ENCODE data around the gene TATDN2. TPM values are rescaled to one million over a fixed set of nuclear protein-coding genes. Genes with fewer than 3 reads are reported as not detected.

TATDN2 gene
- total RNA-seq, 5 donors from 2014 or later (not counting 1 experiment from before 2014, with no cell fraction given): 58.9 to 82.3 (median 79.9) TPM

DNA sequence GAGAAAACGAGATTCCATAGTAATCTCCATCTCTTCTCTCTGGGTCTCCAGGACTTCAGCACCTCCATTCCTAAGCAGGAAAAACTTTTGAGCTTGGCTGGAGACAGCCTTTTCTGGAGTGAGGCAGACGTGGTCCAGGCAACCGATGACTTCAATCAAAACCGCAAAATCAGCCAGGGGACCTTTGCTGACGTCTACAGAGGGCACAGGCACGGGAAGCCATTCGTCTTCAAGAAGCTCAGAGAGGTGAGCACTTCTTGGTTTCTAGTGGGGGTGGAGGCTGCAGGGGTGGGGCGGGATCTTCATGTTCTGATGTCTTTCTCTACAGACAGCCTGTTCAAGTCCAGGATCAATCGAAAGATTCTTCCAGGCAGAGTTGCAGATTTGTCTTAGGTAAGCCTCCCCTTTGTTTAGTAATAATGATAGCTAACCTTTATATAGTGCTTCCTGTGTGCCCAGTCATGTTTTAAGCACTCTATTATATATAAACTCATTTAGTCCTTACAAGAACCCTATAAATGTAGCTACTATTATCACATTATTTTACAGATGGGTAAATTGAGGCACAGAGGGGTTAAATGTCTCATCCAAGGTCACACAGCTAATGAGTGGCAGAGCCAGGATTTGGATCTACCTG is 35.0 kb upstream of the TATDN2 start:
- peaks cover 51% of the 10 kb centered on the region for H3K36me3 Mint-ChIP-seq
- Histone ChIP-seq H3K36me3 (ENCODE audit: control insufficient read depth in 2 of 2, extremely low read depth in 1 of 2, insufficient read depth in 1 of 2, low read length in 1 of 2) (peaks cover 0 to 13% of the 10 kb centered on the region in 2 donors), H3K27me3 (replicated peaks in 1 of 2; ENCODE audit: control insufficient read depth in 2 of 2, extremely low read depth in 1 of 2, insufficient read depth in 2 of 2, low read length in 1 of 2) (no peaks in the 10 kb centered on the region), H3K4me3 (ENCODE audit: control insufficient read depth in 1 of 2, extremely low read depth in 1 of 2, low read length in 1 of 2) (no peak overlapping the region), H3K27ac (ENCODE audit: low read length) (no peak overlapping the region), H3K9me3 (no peaks in the 10 kb centered on the region), H3K4me1 (ENCODE audit: control insufficient read depth in 1 of 2, extremely low read depth in 1 of 2, insufficient read depth in 2 of 2, low read length in 2 of 2) (no peaks in the 10 kb centered on the region)
- CTCF ChIA-PET: no interaction called here
- H3K4me1 Mint-ChIP-seq: peaks cover 0 to 5% (median 0%) of the 10 kb centered on the region in 3 donors
- H3K27me3 Mint-ChIP-seq: no peaks in the 10 kb centered on the region
- no peak overlapping the region for H3K27ac Mint-ChIP-seq
- POLR2A ChIA-PET: no interaction called here
- 85% methylated on average over 8 of the region's 9 CpGs for WGBS (ENCODE audit: insufficient coverage)
- ATAC-seq (replicated peaks in 1 of 4) (no peak), DNase-seq (no peak)
- peaks cover 0 to 7% (median 0%) of the 10 kb centered on the region in 3 donors for H3K9me3 Mint-ChIP-seq
- no peak overlapping the region for H3K4me3 Mint-ChIP-seq

- no peak overlapping the region for H3K27ac ChIP-seq (ENCODE audit: low read length)
- H3K36me3 Mint-ChIP-seq: peaks cover 49% of the 10 kb centered on the region
- CTCF ChIA-PET: no interaction called here
- H3K9me3 ChIP-seq: no peaks in the 10 kb centered on the region
- DNase-seq: no peak
- H3K36me3 ChIP-seq (ENCODE audit: control insufficient read depth in 2 of 2, extremely low read depth in 1 of 2, insufficient read depth in 1 of 2, low read length in 1 of 2): peaks cover 2 to 15% of the 10 kb centered on the region in 2 donors
- H3K4me3 ChIP-seq (ENCODE audit: control insufficient read depth in 1 of 2, extremely low read depth in 1 of 2, low read length in 1 of 2): no peak overlapping the region
- H3K4me1 ChIP-seq (ENCODE audit: control insufficient read depth in 1 of 2, extremely low read depth in 1 of 2, insufficient read depth in 2 of 2, low read length in 2 of 2): peaks cover 0 to 10% of the 10 kb centered on the region in 2 experiments
- POLR2A ChIA-PET: no interaction called here
- H3K4me1 Mint-ChIP-seq: peaks cover 6 to 14% (median 8%) of the 10 kb centered on the region in 3 donors
- no peak overlapping the region for H3K4me3 Mint-ChIP-seq
- no peaks in the 10 kb centered on the region for H3K27me3 Mint-ChIP-seq
- H3K27ac Mint-ChIP-seq: peak overlapping the region in 1 of 2 donors; percentile 5
- H3K9me3 Mint-ChIP-seq: peaks cover 0 to 7% (median 0%) of the 10 kb centered on the region in 3 donors
- WGBS (ENCODE audit: insufficient coverage): 95% methylated on average over 4 of the region's 6 CpGs
- H3K27me3 ChIP-seq (replicated peaks in 1 of 2; ENCODE audit: control insufficient read depth in 2 of 2, extremely low read depth in 1 of 2, insufficient read depth in 2 of 2, low read length in 1 of 2): no peaks in the 10 kb centered on the region
- ATAC-seq (replicated peaks in 1 of 4): no peak
These were observed 32.5 kb upstream of the TATDN2 start for GRCh38 chr3:10215578-10216368.

DNA sequence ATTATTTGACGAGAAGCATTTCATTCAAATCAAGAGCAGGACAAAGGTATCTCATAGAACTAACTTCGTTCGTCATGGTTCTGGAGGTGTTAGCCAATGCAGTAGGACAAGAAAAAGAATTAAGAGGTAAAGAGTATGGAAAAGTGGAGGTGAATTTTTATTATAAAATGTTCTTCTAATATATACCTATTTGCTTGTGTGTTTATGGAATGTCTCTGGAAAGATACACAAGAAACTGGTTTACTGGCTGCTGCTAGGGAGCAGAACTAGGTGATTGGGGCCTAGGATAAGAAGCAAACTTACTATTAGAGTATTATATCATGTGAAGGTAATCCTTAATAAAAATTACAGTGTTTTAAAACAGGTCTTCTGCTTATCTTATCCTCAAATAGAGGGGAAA is 30.9 kb upstream of the TATDN2 start:
- peaks cover 42% of the 10 kb centered on the region for H3K36me3 Mint-ChIP-seq
- H3K27me3 Mint-ChIP-seq: no peaks in the 10 kb centered on the region
- no peak overlapping the region for H3K4me3 ChIP-seq (ENCODE audit: control insufficient read depth in 1 of 2, extremely low read depth in 1 of 2, low read length in 1 of 2)
- peaks cover 0 to 18% of the 10 kb centered on the region in 2 experiments for H3K4me1 ChIP-seq (ENCODE audit: control insufficient read depth in 1 of 2, extremely low read depth in 1 of 2, insufficient read depth in 2 of 2, low read length in 2 of 2)
- WGBS (ENCODE audit: insufficient coverage): no CpG with 5 or more reads among the region's 3 CpGs
- peak overlapping the region in 1 of 2 donors; percentile 45 for H3K27ac Mint-ChIP-seq
- DNase-seq: no peak
- ATAC-seq (replicated peaks in 1 of 4): no peak
- H3K9me3 Mint-ChIP-seq: peaks cover 0 to 7% (median 0%) of the 10 kb centered on the region in 3 donors
- no peaks in the 10 kb centered on the region for H3K9me3 ChIP-seq
- H3K4me3 Mint-ChIP-seq: no peak overlapping the region
- POLR2A ChIA-PET: no interaction called here
- CTCF ChIA-PET: no interaction called here
- peaks cover 6 to 15% of the 10 kb centered on the region in 2 donors for H3K36me3 ChIP-seq (ENCODE audit: control insufficient read depth in 2 of 2, extremely low read depth in 1 of 2, insufficient read depth in 1 of 2, low read length in 1 of 2)
- no peak overlapping the region for H3K27ac ChIP-seq (ENCODE audit: low read length)
- H3K27me3 ChIP-seq (replicated peaks in 1 of 2; ENCODE audit: control insufficient read depth in 2 of 2, extremely low read depth in 1 of 2, insufficient read depth in 2 of 2, low read length in 1 of 2): no peaks in the 10 kb centered on the region
- peaks cover 11 to 25% (median 17%) of the 10 kb centered on the region in 3 donors for H3K4me1 Mint-ChIP-seq

DNA sequence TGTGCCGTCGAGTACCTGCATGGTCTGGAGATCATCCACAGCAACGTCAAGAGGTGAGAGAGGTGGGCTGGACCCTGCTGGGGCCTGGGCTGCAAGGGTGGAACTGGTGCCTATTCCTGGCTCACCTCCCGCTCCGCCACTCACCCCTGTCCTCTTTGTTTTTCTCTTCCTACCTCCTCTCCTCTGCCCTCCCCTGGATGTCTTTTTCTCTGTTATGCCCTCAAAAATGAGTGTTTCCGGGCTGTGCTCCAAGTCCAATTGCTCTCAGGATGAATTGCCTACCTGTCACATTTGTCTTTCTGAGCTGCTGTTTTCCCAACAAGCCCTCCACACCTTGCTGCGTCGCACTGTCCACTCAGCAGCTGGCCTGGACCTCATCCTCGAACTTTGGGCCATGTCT is 28.5 kb upstream of the TATDN2 start:
- Mint-ChIP-seq H3K27me3 (no peaks in the 10 kb centered on the region), H3K4me3 (no peak overlapping the region), H3K9me3 (peaks cover 0 to 7% (median 0%) of the 10 kb centered on the region in 3 donors), H3K36me3 (peaks cover 42% of the 10 kb centered on the region), H3K27ac (peak overlapping the region; percentile 63 to 82), H3K4me1 (peaks cover 35 to 45% (median 40%) of the 10 kb centered on the region in 3 donors)
- WGBS (ENCODE audit: insufficient coverage): 96% methylated on average over 5 of the region's 9 CpGs
- no peak overlapping the region for H3K4me3 ChIP-seq (ENCODE audit: control insufficient read depth in 1 of 2, extremely low read depth in 1 of 2, low read length in 1 of 2)
- H3K4me1 ChIP-seq (ENCODE audit: control insufficient read depth in 1 of 2, extremely low read depth in 1 of 2, insufficient read depth in 2 of 2, low read length in 2 of 2): peaks cover 4 to 32% of the 10 kb centered on the region in 2 experiments
- H3K9me3 ChIP-seq: no peaks in the 10 kb centered on the region
- DNase-seq (no peak), ATAC-seq (replicated peaks in 1 of 4) (no peak)
- H3K36me3 ChIP-seq (ENCODE audit: control insufficient read depth in 2 of 2, extremely low read depth in 1 of 2, insufficient read depth in 1 of 2, low read length in 1 of 2): peaks cover 6 to 15% of the 10 kb centered on the region in 2 donors
- peak overlapping the region; percentile 26 for H3K27ac ChIP-seq (ENCODE audit: low read length)
- H3K27me3 ChIP-seq (replicated peaks in 1 of 2; ENCODE audit: control insufficient read depth in 2 of 2, extremely low read depth in 1 of 2, insufficient read depth in 2 of 2, low read length in 1 of 2): no peaks in the 10 kb centered on the region
- ChIA-PET CTCF (no interaction called here), POLR2A (no interaction called here)

DNA sequence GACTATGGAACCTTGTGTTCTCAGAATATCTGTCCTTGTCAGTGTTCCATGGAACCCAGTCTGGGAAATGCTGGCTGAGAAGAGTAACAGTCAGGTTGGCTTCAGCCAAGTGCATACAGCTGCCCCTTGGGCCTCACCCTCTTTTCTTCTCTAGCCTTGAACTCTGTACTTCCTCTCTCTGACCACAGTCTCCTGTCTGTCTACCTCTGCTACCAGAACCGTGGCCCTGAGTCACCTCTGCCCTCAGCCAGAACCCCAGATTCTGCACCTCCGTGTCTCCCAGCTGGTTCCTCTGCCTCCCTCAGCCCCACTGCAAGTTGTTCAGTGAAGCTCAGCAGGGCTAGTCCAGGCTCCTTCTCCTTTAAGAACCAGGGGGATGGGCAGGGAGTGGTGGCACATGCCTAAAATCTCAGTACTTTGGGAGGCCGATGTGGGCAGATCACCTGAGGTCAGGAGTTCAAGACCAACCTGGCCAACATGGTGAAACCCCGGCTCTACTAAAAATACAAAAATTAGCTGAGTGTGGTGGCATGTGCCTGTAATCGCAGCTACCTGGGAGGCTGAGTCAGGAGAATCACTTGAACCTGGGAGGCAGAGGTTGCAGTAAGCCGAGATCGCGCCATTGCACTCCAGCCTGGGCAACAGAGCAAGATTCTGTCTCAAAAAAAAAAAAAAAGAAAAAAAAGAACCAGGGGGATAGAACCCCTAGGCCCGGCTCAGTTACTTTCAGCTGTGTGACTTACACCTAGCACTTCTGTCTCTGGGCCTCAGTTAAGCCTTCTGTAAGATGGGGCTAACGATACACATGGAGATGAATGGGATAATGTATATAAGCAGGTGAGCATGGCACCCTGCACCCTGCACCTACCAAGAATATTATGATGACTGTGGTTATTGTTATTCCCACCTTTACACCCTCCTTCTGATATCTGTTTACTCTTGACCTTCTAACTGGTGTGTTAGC is 24.3 kb upstream of the TATDN2 start:
- H3K9me3 Mint-ChIP-seq: no peaks in the 10 kb centered on the region
- peak; percentile 42 to 72 (median 53) for ATAC-seq (replicated peaks in 1 of 4)
- peaks cover 52 to 67% (median 60%) of the 10 kb centered on the region in 3 donors for H3K4me1 Mint-ChIP-seq

More for the DNA sequence above, 24.3 kb upstream of the TATDN2 start:
- ChIA-PET CTCF (interaction anchor here (0.5 to 1.3 kb wide), 6 partner anchors 27 to 105 kb away, joined by 3 to 7 read pairs (median 3); no protein-coding TSS in a partner anchor), POLR2A (interaction anchor here in 1 of 2 donors (0.6 to 0.8 kb wide), 2 partner anchors 10 to 37 kb away, joined by 3 read pairs; no protein-coding TSS in a partner anchor)
- peak in 19 of 35 experiments; percentile 4 to 52 (median 19) for DNase-seq
- Histone ChIP-seq H3K36me3 (ENCODE audit: control insufficient read depth in 2 of 2, extremely low read depth in 1 of 2, insufficient read depth in 1 of 2, low read length in 1 of 2) (peaks cover 5 to 10% of the 10 kb centered on the region in 2 donors), H3K4me1 (ENCODE audit: control insufficient read depth in 1 of 2, extremely low read depth in 1 of 2, insufficient read depth in 2 of 2, low read length in 2 of 2) (peaks cover 20 to 55% of the 10 kb centered on the region in 2 experiments), H3K27me3 (replicated peaks in 1 of 2; ENCODE audit: control insufficient read depth in 2 of 2, extremely low read depth in 1 of 2, insufficient read depth in 2 of 2, low read length in 1 of 2) (no peaks in the 10 kb centered on the region), H3K27ac (ENCODE audit: low read length) (peak overlapping the region; percentile 36), H3K4me3 (ENCODE audit: control insufficient read depth in 1 of 2, extremely low read depth in 1 of 2, low read length in 1 of 2) (no peak overlapping the region), H3K9me3 (no peaks in the 10 kb centered on the region)
- Mint-ChIP-seq H3K4me3 (peak overlapping the region in 1 of 3 donors; percentile 47), H3K27me3 (no peaks in the 10 kb centered on the region), H3K27ac (peak overlapping the region; percentile 59 to 88), H3K36me3 (peaks cover 22% of the 10 kb centered on the region)
- WGBS (ENCODE audit: insufficient coverage): 78% methylated on average over 5 of the region's 10 CpGs

Measured in T-cell (primary cell).